DOHH2 (cell line): ENCODE data around the gene PLEKHA1.

ENCODE experiments used
- H3F3A ChIP-seq: fragments of 200-600 bp; sonication (generic), shearing (Covaris generic); 2 replicates; pipeline ENCODE4 v1.6.0; 2016; ENCODE audit warnings: antibody characterized with exemption, mild to moderate bottlenecking; ENCODE audit not compliant: control insufficient read depth, insufficient read depth
- H3K27ac ChIP-seq: fragments of 200-600 bp; sonication (generic); 2 replicates; pipeline ENCODE4 v1.5.1; 2014; ENCODE audit warnings: low read depth, mild to moderate bottlenecking, low read length, moderate library complexity
- H3K27me3 ChIP-seq: fragments of 200-600 bp; sonication (generic); 2 replicates; pipeline ENCODE4 v1.6.1; 2014; ENCODE audit warnings: mild to moderate bottlenecking, low read length, mixed read lengths; ENCODE audit not compliant: control insufficient read depth
- H3K36me3 ChIP-seq: fragments of 200-600 bp; sonication (generic); 2 replicates; pipeline ENCODE4 v1.6.1; 2014; ENCODE audit warnings: mild to moderate bottlenecking, low read length, moderate library complexity, mixed read lengths; ENCODE audit not compliant: control insufficient read depth
- H3K4me1 ChIP-seq: fragments of 200-600 bp; sonication (generic); 2 replicates; pipeline ENCODE4 v1.6.1; 2014; ENCODE audit warnings: mild to moderate bottlenecking, low read length, mixed read lengths; ENCODE audit not compliant: control insufficient read depth
- H3K4me2 ChIP-seq: fragments of 200-600 bp; sonication (generic); 2 replicates; pipeline ENCODE4 v1.6.0; 2014; ENCODE audit warnings: mild to moderate bottlenecking, low read length, moderate library complexity
- H3K4me3 ChIP-seq: fragments of 200-600 bp; sonication (generic); 2 replicates; pipeline ENCODE4 v1.5.1; 2014; ENCODE audit warnings: mild to moderate bottlenecking, low read length, mixed read lengths
- H3K79me2 ChIP-seq: fragments of 200-600 bp; sonication (generic); 2 replicates; pipeline ENCODE4 v1.6.1; 2014; ENCODE audit warnings: mild to moderate bottlenecking, low read length, mixed read lengths; ENCODE audit not compliant: control insufficient read depth
- H3K9me2 ChIP-seq: fragments of 200-600 bp; sonication (generic); replicated peaks from 2 replicates; pipeline ENCODE4 v1.6.1; 2014; ENCODE audit warnings: mild to moderate bottlenecking, low read length, mixed read lengths; ENCODE audit not compliant: control insufficient read depth
- H3K9me3 ChIP-seq: fragments of 200-600 bp; sonication (generic); 2 replicates; pipeline ENCODE4 v1.6.1; 2014; ENCODE audit warnings: antibody characterized with exemption, low read length, mixed read lengths; ENCODE audit not compliant: control insufficient read depth, insufficient read depth
- H4K20me1 ChIP-seq: fragments of 200-600 bp; sonication (generic); 2 replicates; pipeline ENCODE4 v1.6.0; 2014; ENCODE audit warnings: low read depth, mild to moderate bottlenecking, antibody characterized with exemption, low read length, moderate library complexity; ENCODE audit not compliant: control insufficient read depth, insufficient read depth
- CTCF ChIP-seq: fragments of 200-600 bp; sonication (generic); IDR thresholded peaks from one replicate; pipeline ENCODE4 v1.5.1; 2014; ENCODE audit warnings: antibody characterized with exemption, mild to moderate bottlenecking, low read depth, low read length; ENCODE audit not compliant: poor library complexity, severe bottlenecking
- EZH2phosphoT487 ChIP-seq: fragments of 200-600 bp; sonication (generic); IDR thresholded peaks from 2 replicates; pipeline ENCODE4 v1.6.1; 2017; ENCODE audit warnings: borderline replicate concordance, mild to moderate bottlenecking, antibody characterized with exemption, low read length, moderate library complexity, mixed read lengths

The PLEKHA1 gene

GRCh38 chr10:122348935-122349361, 25.6 kb upstream of the PLEKHA1 start:
- no peaks in the 10 kb centered on the region; the same call in 1 of the 2 replicates for H3F3A ChIP-seq
- peak overlapping the region; percentile 45 for H3K4me3 ChIP-seq
- no peaks in the 10 kb centered on the region for H4K20me1 ChIP-seq
- peak overlapping the region; percentile 60 for H3K4me2 ChIP-seq
- H3K36me3 ChIP-seq: no peaks in the 10 kb centered on the region
- no peaks in the 10 kb centered on the region for H3K9me2 ChIP-seq
- H3K4me1 ChIP-seq: peaks cover 30% of the 10 kb centered on the region
- no peaks in the 10 kb centered on the region for H3K79me2 ChIP-seq
- TF ChIP-seq CTCF: no peak
- peak overlapping the region; percentile 45; the same call in 1 of the 2 replicates for H3K27ac ChIP-seq
- H3K27me3 ChIP-seq: peaks cover 6% of the 10 kb centered on the region; the same call in 1 of the 2 replicates
- no peaks in the 10 kb centered on the region for H3K9me3 ChIP-seq

- H3K27ac ChIP-seq: no peak overlapping the region
- no peaks in the 10 kb centered on the region for H3K36me3 ChIP-seq
- no peaks in the 10 kb centered on the region; the same call in 1 of the 2 replicates for H3F3A ChIP-seq
- no peaks in the 10 kb centered on the region for H3K79me2 ChIP-seq
- H3K27me3 ChIP-seq: peaks cover 6% of the 10 kb centered on the region; the same call in 1 of the 2 replicates
- no peaks in the 10 kb centered on the region for H3K9me2 ChIP-seq
- no peak overlapping the region for H3K4me3 ChIP-seq
- H4K20me1 ChIP-seq: no peaks in the 10 kb centered on the region
- no peaks in the 10 kb centered on the region for H3K9me3 ChIP-seq
- no peak overlapping the region for H3K4me2 ChIP-seq
- H3K4me1 ChIP-seq: peaks cover 29% of the 10 kb centered on the region
- TF ChIP-seq EZH2phosphoT487 (no peak), CTCF (no peak)
Measured at GRCh38 chr10:122349758-122350369, 24.6 kb upstream of the PLEKHA1 start.

- Histone ChIP-seq H3K9me2 (no peaks in the 10 kb centered on the region), H3F3A (no peaks in the 10 kb centered on the region; the same call in 1 of the 2 replicates), H3K9me3 (no peaks in the 10 kb centered on the region), H3K36me3 (no peaks in the 10 kb centered on the region), H4K20me1 (no peaks in the 10 kb centered on the region), H3K79me2 (no peaks in the 10 kb centered on the region), H3K4me3 (no peak overlapping the region), H3K27me3 (peaks cover 6% of the 10 kb centered on the region; the same call in 1 of the 2 replicates), H3K4me2 (no peak overlapping the region), H3K27ac (no peak overlapping the region), H3K4me1 (peaks cover 29% of the 10 kb centered on the region)
- TF ChIP-seq CTCF (no peak), EZH2phosphoT487 (no peak)
Measured at GRCh38 chr10:122350893-122351292, 23.6 kb upstream of the PLEKHA1 start.
